RWPE2 (cell line): ENCODE data around the gene CLCF1.

Source experiments
- ATAC-seq: fragments of 200-7000 bp; cut with Tn5 transposase; 3 replicates; pipeline ENCODE4 v1.9.1; 2021; ENCODE audit warnings: low read depth
- DNase-seq: peaks from one replicate; pipeline ENCODE4 v3.0.0-alpha.2; 2020; ENCODE audit warnings: low spot score
- H3K27ac ChIP-seq: fragments of 450-650 bp; 2 replicates; pipeline ENCODE4 v1.5.1; 2017; ENCODE audit warnings: mild to moderate bottlenecking; ENCODE audit not compliant: poor library complexity, severe bottlenecking
- H3K27me3 ChIP-seq: fragments of 250-450 bp; sonication (Bioruptor Pico); 2 replicates; pipeline ENCODE4 v1.5.1; 2021; ENCODE audit warnings: mild to moderate bottlenecking, moderate library complexity; ENCODE audit not compliant: insufficient read depth, poor library complexity, severe bottlenecking
- H3K36me3 ChIP-seq: fragments of 250-450 bp; sonication (Bioruptor Pico); 2 replicates; pipeline ENCODE4 v1.5.1; 2020; ENCODE audit warnings: low read depth, mild to moderate bottlenecking, moderate library complexity
- H3K4me1 ChIP-seq: fragments of 250-450 bp; sonication (Bioruptor Pico); 2 replicates; pipeline ENCODE4 v1.5.1; 2021; ENCODE audit warnings: mild to moderate bottlenecking, moderate library complexity; ENCODE audit not compliant: insufficient read depth, poor library complexity, severe bottlenecking
- H3K4me3 ChIP-seq: fragments of 250-450 bp; sonication (Bioruptor Pico); 2 replicates; pipeline ENCODE4 v1.5.1; 2021; ENCODE audit warnings: mild to moderate bottlenecking, moderate library complexity; ENCODE audit not compliant: severe bottlenecking
- H3K9me3 ChIP-seq: fragments of 250-450 bp; sonication (Bioruptor Pico); 2 replicates; pipeline ENCODE4 v1.5.1; 2021; ENCODE audit warnings: mild to moderate bottlenecking, moderate library complexity; ENCODE audit not compliant: severe bottlenecking
- TF ChIP-seq, protein P1 (sequence below): fragments of 450-650 bp; IDR thresholded peaks from one replicate; pipeline ENCODE4 v1.5.1; 2017; ENCODE audit warnings: mild to moderate bottlenecking, moderate library complexity; ENCODE audit not compliant: poor library complexity, severe bottlenecking

CLCF1 gene

DNA sequence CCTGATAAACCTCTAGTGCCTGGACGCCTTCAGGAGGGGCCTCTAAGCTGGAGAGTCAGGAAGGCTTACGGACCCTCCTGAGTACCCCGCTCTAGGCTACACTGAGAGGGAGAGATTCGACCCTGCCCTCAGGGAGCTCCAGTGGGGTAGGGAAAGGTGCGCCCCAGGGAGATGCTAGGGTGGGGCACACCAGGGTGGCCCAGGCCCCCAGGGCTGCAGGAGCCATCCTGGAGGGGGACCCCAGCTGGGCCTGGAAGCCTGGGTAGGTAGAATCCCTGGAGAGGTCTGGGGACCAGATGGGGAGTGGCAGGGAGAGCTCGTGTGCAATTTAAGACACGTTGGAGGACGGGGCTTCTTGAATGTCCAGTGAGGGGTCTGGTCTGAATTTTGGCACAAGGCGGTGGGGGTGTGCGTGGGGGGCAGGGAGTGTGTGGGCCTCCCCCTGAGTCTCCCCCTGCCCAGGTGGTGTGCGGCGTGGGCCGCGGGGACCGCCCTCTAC, 46.8 kb upstream of the CLCF1 start:
- no peak for ATAC-seq

DNA sequence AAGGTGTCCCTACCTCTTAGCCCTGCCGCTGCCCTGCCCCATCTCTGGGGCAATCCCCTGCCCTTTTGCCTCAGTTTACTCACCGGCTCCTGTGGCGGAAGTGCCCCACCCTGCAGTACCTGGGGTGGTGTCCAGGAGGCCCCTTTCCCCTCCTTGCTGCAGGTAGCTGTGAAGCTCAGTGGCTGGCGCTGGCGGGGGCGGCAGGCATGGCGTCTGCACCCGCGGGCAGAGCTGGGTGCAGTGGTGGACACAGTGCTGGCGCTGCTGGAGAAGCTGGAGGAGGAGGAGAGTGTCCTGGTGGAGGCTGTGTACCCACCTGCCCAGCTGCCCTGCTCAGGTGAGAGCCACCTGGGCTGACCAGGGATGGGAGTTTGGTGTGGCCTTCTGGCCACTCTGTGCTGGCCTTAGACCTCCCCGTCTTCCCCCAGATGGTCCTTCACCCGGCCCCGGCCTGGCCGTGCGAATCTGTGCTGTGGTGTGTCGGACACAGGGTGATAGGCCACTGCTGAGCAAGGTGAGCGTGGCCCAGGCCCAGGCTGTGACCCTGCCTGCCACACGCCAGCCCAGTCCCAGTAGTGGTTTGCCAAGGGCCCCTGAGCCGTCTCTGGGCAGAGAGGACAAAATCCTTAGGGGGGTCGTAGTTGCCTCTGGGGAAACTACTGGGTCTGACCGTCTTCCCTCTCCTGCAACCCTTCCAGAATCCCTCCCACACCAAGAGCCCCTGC, 46.1 kb upstream of the CLCF1 start:
- H3K27me3 ChIP-seq: no peaks in the 10 kb centered on the region
- no peaks in the 10 kb centered on the region for H3K9me3 ChIP-seq
- DNase-seq: no peak
- no peak for ATAC-seq
- H3K27ac ChIP-seq: no peak overlapping the region
- H3K4me1 ChIP-seq: peaks cover 3% of the 10 kb centered on the region
- no peaks in the 10 kb centered on the region for H3K36me3 ChIP-seq
- no peak overlapping the region for H3K4me3 ChIP-seq
- TF ChIP-seq, protein P1, sequence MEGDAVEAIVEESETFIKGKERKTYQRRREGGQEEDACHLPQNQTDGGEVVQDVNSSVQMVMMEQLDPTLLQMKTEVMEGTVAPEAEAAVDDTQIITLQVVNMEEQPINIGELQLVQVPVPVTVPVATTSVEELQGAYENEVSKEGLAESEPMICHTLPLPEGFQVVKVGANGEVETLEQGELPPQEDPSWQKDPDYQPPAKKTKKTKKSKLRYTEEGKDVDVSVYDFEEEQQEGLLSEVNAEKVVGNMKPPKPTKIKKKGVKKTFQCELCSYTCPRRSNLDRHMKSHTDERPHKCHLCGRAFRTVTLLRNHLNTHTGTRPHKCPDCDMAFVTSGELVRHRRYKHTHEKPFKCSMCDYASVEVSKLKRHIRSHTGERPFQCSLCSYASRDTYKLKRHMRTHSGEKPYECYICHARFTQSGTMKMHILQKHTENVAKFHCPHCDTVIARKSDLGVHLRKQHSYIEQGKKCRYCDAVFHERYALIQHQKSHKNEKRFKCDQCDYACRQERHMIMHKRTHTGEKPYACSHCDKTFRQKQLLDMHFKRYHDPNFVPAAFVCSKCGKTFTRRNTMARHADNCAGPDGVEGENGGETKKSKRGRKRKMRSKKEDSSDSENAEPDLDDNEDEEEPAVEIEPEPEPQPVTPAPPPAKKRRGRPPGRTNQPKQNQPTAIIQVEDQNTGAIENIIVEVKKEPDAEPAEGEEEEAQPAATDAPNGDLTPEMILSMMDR: no peak

More for the DNA sequence above, 46.8 kb upstream of the CLCF1 start:
- Histone ChIP-seq H3K27ac (peak overlapping the region; percentile 32), H3K27me3 (no peaks in the 10 kb centered on the region), H3K36me3 (no peaks in the 10 kb centered on the region), H3K9me3 (no peaks in the 10 kb centered on the region), H3K4me1 (peaks cover 3% of the 10 kb centered on the region), H3K4me3 (peak overlapping the region; percentile 63)
- TF ChIP-seq, protein P1: no peak
- no peak for DNase-seq

DNA sequence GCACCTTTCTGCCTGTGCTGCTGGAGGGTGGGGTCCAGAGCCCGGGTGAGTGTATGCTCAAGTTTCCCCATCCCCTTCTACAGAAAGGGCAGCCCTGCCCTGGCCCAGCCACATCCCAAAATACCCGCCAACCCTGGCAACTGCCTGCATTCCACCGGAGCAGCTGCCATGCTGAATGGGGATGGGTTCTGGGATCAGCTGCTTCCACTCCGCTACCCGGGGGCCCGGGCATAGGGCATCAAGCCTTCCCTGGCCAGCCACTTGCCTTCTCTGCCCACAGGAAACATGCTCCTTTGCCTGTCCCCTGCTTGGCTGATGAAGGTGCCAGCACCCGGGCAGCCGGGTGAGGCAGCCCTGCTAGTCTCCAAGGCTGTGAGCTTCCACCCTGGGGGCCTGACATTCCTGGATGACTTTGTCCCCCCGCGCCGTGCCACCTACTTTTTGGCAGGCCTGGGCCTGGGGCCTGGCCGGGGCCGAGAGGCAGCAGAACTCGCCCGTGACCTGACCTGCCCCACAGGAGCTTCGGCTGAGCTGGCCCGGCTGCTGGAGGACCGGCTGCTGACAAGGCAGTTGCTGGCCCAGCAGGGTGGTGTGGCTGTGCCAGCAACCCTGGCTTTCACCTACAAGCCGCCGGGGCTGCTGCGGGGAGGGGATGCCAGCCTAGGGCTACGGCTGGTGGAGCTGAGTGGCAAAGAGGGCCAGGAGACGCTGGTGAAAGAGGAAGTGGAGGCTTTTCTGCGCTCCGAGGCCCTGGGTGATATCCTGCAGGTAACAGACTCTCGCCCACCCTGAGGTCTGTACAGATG, 45.3 kb upstream of the CLCF1 start:
- H3K4me3 ChIP-seq: no peak overlapping the region
- H3K4me1 ChIP-seq: peaks cover 3% of the 10 kb centered on the region
- TF ChIP-seq, protein P1: no peak
- no peaks in the 10 kb centered on the region for H3K36me3 ChIP-seq
- H3K27me3 ChIP-seq: no peaks in the 10 kb centered on the region
- no peak for DNase-seq
- ATAC-seq: no peak
- H3K9me3 ChIP-seq: no peaks in the 10 kb centered on the region
- no peak overlapping the region for H3K27ac ChIP-seq

DNA sequence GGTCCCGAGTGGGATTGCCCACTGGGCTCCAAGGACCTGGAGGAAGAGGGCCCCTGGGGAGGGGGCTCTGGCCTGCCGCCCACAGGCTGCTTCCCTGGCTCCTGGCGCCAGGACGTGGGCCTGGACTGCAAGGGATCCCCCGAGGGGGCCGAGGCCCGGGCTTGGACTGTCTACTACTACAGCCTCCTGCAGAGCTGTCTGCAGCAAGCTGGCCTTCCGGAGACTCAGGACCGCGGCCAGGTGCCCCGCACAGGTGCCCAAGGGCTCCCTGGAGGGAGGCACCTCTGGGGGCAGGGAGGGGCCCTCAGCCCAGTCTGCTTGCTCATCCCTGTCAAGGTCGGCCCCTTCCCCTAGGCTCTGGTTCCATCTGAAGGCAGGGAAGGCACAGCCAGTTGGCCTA, 44.0 kb upstream of the CLCF1 start:
- Histone ChIP-seq H3K4me3 (no peak overlapping the region), H3K9me3 (no peaks in the 10 kb centered on the region), H3K4me1 (no peaks in the 10 kb centered on the region), H3K27ac (no peak overlapping the region), H3K27me3 (no peaks in the 10 kb centered on the region), H3K36me3 (no peaks in the 10 kb centered on the region)
- ATAC-seq (no peak), DNase-seq (no peak)
- TF ChIP-seq, protein P1: no peak
